D721Med (cell line): ENCODE data around the gene NOTCH1.

ENCODE experiments used
- DNase-seq: peaks from one replicate; pipeline ENCODE4 v3.0.0; 2011; ENCODE audit warnings: low spot score; ENCODE audit not compliant: insufficient read length
- FAIRE-seq: peaks from 2 replicates; lab custom pipeline; 2011; peaks lifted over from hg19 to GRCh38; lab: Jason Lieb, UNC
- TF ChIP-seq, protein P1 (sequence below): IDR thresholded peaks from 2 replicates; pipeline ENCODE4 v1.5.1; 2012; ENCODE audit warnings: mild to moderate bottlenecking, control low read depth; ENCODE audit not compliant: insufficient read depth; ENCODE audit errors: missing control alignments

Gene NOTCH1

DNA sequence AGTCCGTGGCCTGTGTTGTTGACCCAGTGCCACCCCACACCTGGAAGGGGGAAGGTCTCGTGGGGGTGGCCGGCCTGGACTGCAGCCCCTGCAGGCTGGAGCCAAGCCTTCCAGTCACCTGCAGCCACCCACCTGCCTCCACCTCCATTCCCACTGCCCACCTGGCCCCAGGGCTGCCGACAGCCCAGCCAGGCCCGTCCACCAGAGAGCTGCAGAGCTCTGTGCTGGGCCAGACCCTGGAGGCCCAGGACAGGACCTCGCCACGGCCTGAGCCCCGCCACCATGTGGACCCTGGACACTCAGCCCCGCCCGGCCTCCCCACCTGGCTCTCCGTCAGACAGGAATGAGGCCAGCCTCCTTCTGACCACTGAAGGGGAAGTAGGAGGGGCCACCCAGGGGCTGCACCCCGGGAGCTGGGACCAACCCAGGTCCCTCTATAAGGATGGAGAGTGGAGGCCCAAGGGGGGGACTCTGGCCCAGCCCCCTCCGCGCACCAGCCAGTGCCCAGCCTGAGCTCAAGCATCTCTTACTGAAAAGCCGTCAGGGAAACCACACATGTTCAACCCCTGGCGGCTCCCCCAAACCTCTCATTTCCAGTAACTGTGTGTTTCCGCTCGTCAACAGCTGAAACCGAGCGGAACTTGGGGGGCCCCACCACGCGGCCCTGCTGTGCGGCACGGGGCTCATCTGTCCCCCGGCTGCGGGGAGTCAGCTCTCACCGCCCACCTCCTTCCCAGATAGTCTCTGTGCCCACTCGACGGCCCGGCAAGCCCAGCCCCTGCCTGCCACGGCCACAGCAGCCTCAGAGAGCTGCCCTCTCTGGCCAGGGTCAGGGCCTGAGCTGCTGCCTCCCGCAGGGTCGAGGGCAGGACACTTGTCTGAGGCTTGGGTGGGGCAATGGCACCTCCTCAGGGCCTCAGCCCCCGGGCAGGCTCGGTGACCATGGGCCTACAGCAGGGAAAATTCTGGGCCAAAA, 12.8 kb downstream of the NOTCH1 start:
- DNase-seq (no peak), FAIRE-seq (no peak)
- TF ChIP-seq, protein P1, sequence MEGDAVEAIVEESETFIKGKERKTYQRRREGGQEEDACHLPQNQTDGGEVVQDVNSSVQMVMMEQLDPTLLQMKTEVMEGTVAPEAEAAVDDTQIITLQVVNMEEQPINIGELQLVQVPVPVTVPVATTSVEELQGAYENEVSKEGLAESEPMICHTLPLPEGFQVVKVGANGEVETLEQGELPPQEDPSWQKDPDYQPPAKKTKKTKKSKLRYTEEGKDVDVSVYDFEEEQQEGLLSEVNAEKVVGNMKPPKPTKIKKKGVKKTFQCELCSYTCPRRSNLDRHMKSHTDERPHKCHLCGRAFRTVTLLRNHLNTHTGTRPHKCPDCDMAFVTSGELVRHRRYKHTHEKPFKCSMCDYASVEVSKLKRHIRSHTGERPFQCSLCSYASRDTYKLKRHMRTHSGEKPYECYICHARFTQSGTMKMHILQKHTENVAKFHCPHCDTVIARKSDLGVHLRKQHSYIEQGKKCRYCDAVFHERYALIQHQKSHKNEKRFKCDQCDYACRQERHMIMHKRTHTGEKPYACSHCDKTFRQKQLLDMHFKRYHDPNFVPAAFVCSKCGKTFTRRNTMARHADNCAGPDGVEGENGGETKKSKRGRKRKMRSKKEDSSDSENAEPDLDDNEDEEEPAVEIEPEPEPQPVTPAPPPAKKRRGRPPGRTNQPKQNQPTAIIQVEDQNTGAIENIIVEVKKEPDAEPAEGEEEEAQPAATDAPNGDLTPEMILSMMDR: no peak

DNA sequence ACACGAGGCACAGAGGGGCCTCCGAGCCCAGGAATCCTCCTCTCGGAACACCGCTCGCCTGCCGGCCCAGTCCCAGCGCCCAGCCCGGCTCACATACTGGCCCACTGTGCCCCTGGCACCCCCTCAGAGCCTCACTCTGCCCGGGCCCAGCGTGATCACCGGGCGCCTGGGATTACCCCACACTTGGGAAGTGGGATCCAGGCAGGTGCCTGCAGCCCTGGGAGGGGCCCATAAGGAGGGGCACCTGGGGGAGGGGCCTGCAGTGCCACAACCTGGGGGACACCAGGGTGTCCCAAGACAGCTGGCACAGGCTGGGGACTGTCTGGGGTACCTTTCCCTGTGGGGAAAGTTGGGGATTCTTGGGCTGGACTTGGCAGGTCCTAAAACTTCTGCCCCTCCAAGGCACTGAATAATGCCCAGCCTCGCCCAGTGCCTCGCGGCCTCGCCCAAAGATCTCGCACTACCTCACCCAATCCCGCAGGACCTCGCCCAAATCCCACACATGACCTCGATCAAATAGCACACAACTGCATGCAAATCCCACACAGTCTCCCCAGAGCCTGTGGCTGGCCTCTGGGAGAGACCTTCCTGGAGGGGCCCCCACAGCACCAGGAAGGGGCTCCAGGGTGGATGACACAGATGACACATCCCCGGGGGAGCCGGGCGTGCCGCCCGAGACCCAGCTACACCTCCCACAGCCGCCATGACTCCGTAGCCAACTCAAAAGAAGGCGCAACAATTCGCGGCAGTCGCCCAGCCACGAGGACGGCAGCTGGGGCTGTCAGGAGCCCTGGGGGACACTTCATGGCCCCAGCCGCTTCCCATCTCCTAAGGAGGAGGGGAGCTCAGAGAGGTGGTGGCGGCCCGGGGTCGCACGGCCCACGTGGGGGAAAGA, 13.7 kb downstream of the NOTCH1 start:
- FAIRE-seq: no peak
- DNase-seq: no peak
- TF ChIP-seq, protein P1: no peak

DNA sequence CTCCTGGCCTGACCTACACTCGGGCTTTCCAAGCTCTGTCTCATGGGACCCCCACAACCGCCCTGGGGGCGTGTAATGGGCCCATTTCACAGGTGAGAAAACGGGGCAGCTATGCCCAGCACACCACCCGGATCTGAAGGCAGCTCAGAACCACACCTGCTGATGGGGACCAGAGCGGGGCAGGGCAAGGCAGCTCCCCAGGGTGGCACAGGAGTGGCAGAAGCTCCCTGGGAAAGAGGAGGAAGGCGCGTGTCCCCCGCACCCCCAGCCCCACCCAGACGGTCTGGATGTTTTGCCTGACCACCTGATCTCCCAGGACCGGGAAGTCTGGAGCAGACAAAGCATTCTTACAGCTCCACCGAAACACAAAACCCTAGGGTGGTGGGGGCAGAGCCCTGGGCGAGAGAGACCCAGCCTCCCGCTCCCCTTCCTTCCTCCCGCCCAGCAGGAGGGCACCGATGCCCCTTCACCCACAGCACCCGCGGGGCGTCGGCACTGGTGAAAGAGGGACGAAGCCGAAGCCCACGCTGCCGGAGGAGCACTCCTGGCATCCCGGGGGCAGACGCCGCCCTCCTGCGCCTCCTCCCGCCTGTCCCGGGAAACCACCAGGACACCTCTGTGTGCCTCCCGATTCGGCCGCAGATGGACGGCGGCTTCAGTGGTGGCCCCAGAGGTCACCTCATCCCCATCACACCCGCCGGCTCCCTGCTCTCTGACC, 14.5 kb downstream of the NOTCH1 start:
- TF ChIP-seq, protein P1: no peak
- FAIRE-seq: no peak
- no peak for DNase-seq

DNA sequence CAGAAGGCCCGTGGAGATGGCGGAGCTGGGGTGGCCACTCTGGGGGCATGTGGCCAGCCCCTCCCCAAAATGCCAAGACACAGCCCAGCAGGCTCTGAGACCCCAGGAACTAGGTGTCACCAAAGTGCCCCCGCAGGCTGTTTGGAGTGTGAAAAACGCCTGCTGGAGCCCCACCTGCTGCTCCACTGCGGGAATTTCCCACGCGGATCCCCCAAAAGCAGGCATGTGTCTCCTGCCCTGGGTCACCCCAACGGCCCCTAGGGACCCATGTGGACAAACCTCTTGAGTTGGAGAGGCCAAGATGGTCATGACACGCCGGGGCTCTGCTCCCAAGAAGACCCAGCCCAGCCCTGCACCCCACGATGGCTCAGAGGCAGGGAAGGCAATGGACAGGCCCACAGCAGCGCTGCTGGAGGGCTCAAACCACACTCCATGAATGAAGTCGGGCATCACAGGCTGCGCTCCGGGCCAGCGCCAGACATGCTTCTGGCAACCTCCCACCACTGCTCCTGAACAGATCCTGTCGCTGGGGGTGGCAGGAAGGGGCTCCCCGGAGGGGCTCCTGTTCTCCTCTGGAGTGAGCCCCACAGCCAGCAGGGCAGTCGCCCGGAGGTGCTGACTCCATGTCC, 15.3 kb downstream of the NOTCH1 start:
- DNase-seq (no peak), FAIRE-seq (no peak)
- TF ChIP-seq, protein P1: no peak

DNA sequence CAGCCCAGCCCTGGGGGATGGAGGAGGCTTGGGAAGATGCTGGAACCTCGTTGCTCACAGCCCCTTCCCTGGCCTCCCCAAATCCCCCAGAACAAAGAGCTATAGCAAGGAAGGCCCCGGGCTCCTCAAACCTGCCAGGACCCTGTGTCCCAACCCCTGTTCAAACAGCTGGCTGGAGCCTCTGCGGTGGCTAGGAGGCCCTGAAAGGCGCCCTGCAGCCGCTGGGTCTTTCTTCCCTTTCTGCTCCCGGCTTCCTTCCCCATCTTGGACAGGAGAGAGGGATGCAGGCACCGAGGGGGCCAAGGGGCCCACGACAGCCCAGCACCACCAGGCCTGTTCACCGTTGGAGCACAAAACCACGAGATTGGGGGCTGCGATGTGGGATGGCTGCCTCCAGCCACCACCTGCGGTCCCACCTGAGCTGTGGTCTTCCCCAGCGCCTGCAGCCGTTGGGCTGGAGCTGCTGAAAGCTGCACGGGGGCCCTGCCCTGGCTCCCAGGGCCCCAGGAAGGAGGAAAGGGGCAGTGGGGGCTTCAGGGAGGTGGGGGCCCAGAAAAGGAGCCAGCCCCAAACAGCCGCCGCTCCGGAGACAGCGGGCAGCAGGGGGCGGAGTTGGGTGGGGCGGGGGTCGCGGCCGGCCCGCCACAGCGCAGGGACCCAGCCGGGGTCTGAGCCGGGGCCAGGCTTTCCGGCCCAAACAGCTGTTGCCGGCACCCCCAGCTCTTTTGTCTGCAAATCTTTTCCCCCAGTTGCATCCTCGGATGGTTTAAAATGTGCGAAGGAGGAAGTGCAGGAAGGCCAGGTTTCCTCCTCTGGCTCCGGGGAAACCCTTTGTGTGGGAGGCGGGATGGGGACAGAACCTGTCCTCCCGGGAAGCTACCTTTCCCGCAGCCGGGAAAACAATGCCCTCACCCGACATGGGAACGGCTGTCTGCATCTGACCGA, 16.1 kb downstream of the NOTCH1 start:
- DNase-seq (no peak), FAIRE-seq (no peak)
- TF ChIP-seq, protein P1: no peak
